A549 (cell line): ENCODE results near the gene MGRN1. TPM values are rescaled to one million over a fixed set of nuclear protein-coding genes. Genes with fewer than 3 reads are reported as not detected.

Experiments
- ATAC-seq, 2 experiments: fragments of 200-7000 bp in 1 of 2; fragments of >200 bp in 1 of 2; cut with Nextera tagmentation in 1 of 2; cut with Tn5 transposase in 1 of 2; 3 replicates each; pipeline versions ENCODE4 v1.8.0 to v1.9.1; 2018 to 2020; ENCODE audit warnings: mild to moderate bottlenecking in 1 of 2, moderate library complexity in 1 of 2
- CTCF ChIA-PET: fragments of 300-600 bp; sonication (Branson Sonifier 250); formaldehyde crosslinking; extraction: SDS; loops from one replicate; lab custom pipeline; 2021; ENCODE audit warnings: antibody characterized with exemption, inconsistent platforms; lab: Yijun Ruan, JAX
- POLR2A ChIA-PET: fragments of 350-600 bp; formaldehyde crosslinking; extraction: SDS; loops from one replicate; lab custom pipeline; 2021; ENCODE audit warnings: antibody characterized with exemption, inconsistent platforms; lab: Yijun Ruan, JAX
- DNase-seq, 2 experiments: peaks; one replicate each; pipeline versions ENCODE4 v3.0.0 to v3.0.0-alpha.2; 2011 to 2016; ENCODE audit warnings: low read depth in 1 of 2, low spot score in 1 of 2
- FAIRE-seq: peaks from 2 replicates; lab custom pipeline; 2011; peaks lifted over from hg19 to GRCh38; lab: Jason Lieb, UNC
- H3K27ac ChIP-seq, 2 experiments: fragments of >200 bp; sonication (Bioruptor Twin); formaldehyde crosslinking; 3 replicates each; pipeline ENCODE4 v1.5.1; 2016 to 2017
- H3K4me1 ChIP-seq: fragments of >200 bp; sonication (Bioruptor Twin); formaldehyde crosslinking; 3 replicates; pipeline ENCODE4 v1.6.1; 2016
- H3K4me2 ChIP-seq: fragments of >200 bp; sonication (Bioruptor Twin); formaldehyde crosslinking; 3 replicates; pipeline ENCODE4 v1.6.1; 2016
- H3K4me3 ChIP-seq: fragments of >200 bp; sonication (Bioruptor Twin); formaldehyde crosslinking; 3 replicates; pipeline ENCODE4 v1.5.1; 2016
- H3K9me3 ChIP-seq: fragments of >200 bp; sonication (Bioruptor Twin); formaldehyde crosslinking; 3 replicates; pipeline ENCODE4 v1.6.1; 2016
- BHLHE40 ChIP-seq: IDR thresholded peaks from 2 replicates; pipeline ENCODE4 v1.6.1; 2012; ENCODE audit warnings: low read depth, low read length, inconsistent platforms
- CBX8 ChIP-seq: fragments of 200-600 bp; sonication (generic); IDR thresholded peaks from 2 replicates; pipeline ENCODE4 v1.6.1; 2016
- CHD2 ChIP-seq: fragments of 150-350 bp; IDR thresholded peaks from 2 replicates; pipeline ENCODE4 v1.6.1; 2014; ENCODE audit warnings: low read length; ENCODE audit not compliant: partially characterized antibody
- EHF ChIP-seq: fragments of 250-450 bp; sonication (Bioruptor Pico); IDR thresholded peaks from 2 replicates; pipeline ENCODE4 v1.5.0; 2020; ENCODE audit warnings: mild to moderate bottlenecking
- FOSB ChIP-seq: fragments of 250-450 bp; sonication (Bioruptor Pico); IDR thresholded peaks from 2 replicates; pipeline ENCODE4 v1.5.0; 2020; ENCODE audit warnings: mild to moderate bottlenecking, moderate library complexity
- HOXB5 ChIP-seq: fragments of 250-450 bp; sonication (Bioruptor Pico); IDR thresholded peaks from 2 replicates; pipeline ENCODE4 v1.5.0; 2020; ENCODE audit warnings: mild to moderate bottlenecking, moderate library complexity
- JUNB ChIP-seq: fragments of >200 bp; sonication (Bioruptor Twin); formaldehyde crosslinking; IDR thresholded peaks from 2 replicates; pipeline ENCODE4 v1.6.1; 2016
- KDM5A ChIP-seq: fragments of 200-600 bp; sonication (generic); IDR thresholded peaks from 2 replicates; pipeline ENCODE4 v1.6.1; 2016; ENCODE audit warnings: antibody characterized with exemption, mild to moderate bottlenecking
- NFE2L2 ChIP-seq: fragments of 150-350 bp; conservative IDR thresholded peaks from 2 replicates; pipeline ENCODE4 v1.6.1; 2014; ENCODE audit warnings: low read length
- NPAS2 ChIP-seq: fragments of 250-450 bp; sonication (Bioruptor Pico); IDR thresholded peaks from 2 replicates; pipeline ENCODE4 v1.8.0; 2022; ENCODE audit warnings: mild to moderate bottlenecking, moderate library complexity, borderline replicate concordance
- PHF8 ChIP-seq: fragments of 200-600 bp; sonication (generic); IDR thresholded peaks from 2 replicates; pipeline ENCODE4 v1.6.1; 2016; ENCODE audit warnings: low read depth, mild to moderate bottlenecking, antibody characterized with exemption, moderate library complexity, borderline replicate concordance
- POLR2A ChIP-seq: IDR thresholded peaks from 2 replicates; pipeline ENCODE4 v1.6.1; 2012; ENCODE audit warnings: mild to moderate bottlenecking, low read length
- RARB ChIP-seq: fragments of 250-450 bp; sonication (Bioruptor Pico); IDR thresholded peaks from 2 replicates; pipeline ENCODE4 v1.8.0; 2021; ENCODE audit warnings: mild to moderate bottlenecking, moderate library complexity
- RNF2 ChIP-seq: fragments of 200-600 bp; sonication (generic); IDR thresholded peaks from 2 replicates; pipeline ENCODE4 v1.6.1; 2016; ENCODE audit warnings: low read depth, mild to moderate bottlenecking, antibody characterized with exemption, moderate library complexity, borderline replicate concordance
- TP53 ChIP-seq: fragments of 250-450 bp; sonication (Bioruptor Pico); IDR thresholded peaks from 2 replicates; pipeline ENCODE4 v1.5.0; 2021; ENCODE audit warnings: mild to moderate bottlenecking, moderate library complexity
- ZFP36 ChIP-seq: fragments of 450-650 bp; IDR thresholded peaks from 2 replicates; pipeline ENCODE4 v1.6.1; 2014; ENCODE audit warnings: borderline replicate concordance; ENCODE audit not compliant: partially characterized antibody
- WGBS: methylation state at CpG from one replicate; pipeline ENCODE4 v1.1.6; 2017; ENCODE audit errors: missing lambda C conversion rate; 5-methylcytosine and 5-hydroxymethylcytosine counted together
- polyA plus RNA-seq, 4 experiments: library from polyadenylated mRNA; depleted of rRNA in 3 of 4; stranded (reverse); fragments of >200 nt; fragmentation: RNase III in 1 of 4; extraction: RNeasy Plus Mini Kit Qiagen cat#74134 plus additional on column Dnase treatment in 1 of 4; gene quantifications; 2 replicates in 3 of 4; 3 replicates in 1 of 4; pipeline ENCODE4 v1.2.3, GENCODE V29; 2011 to 2017
- TF ChIP-seq, protein P1 (sequence below): fragments of >200 bp; sonication (Bioruptor Twin); formaldehyde crosslinking; IDR thresholded peaks from 3 replicates; pipeline ENCODE4 v1.6.1; 2016
- TF ChIP-seq, protein P2 (sequence below): fragments of 450-650 bp; IDR thresholded peaks from 2 replicates; pipeline ENCODE4 v1.6.1; 2014; ENCODE audit warnings: antibody characterized with exemption

MGRN1 gene
- polyA plus RNA-seq, 2 of the 4 experiments (the other 2 are of a cell fraction), result 4.3 to 29.9 TPM

DNA sequence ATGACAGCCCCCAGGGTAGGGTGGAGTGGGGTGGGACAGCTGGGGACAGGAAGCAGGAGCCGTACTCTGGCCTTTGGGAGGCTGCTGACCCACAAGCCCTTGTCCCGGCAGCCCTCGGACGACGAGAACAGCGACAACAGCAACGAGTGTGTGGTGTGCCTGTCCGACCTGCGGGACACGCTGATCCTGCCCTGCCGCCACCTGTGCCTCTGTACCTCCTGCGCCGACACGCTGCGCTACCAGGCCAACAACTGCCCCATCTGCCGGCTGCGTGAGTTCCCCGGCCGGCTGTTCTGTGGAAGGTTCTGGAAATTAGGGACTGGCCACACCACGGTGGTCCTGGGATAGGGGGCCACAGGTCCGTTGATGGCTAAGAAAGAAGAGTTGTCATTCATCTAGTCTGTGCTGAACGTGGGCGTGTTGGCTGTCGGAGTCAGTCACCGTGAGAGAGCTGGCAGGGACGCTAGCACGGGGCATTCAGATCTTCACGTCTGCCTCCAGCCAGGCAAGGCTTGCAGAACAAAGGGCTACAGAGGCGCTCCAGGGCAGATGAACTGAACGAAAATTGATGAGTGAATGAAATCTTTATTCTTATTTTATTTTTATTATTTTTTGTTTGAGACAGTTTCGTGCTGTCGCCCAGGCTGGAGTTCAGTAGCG is 48.9 kb downstream of the MGRN1 start:
- TF ChIP-seq NFE2L2 (no peak), NPAS2 (CRISPR knock-in tag) (no peak), BHLHE40 (no peak)

DNA sequence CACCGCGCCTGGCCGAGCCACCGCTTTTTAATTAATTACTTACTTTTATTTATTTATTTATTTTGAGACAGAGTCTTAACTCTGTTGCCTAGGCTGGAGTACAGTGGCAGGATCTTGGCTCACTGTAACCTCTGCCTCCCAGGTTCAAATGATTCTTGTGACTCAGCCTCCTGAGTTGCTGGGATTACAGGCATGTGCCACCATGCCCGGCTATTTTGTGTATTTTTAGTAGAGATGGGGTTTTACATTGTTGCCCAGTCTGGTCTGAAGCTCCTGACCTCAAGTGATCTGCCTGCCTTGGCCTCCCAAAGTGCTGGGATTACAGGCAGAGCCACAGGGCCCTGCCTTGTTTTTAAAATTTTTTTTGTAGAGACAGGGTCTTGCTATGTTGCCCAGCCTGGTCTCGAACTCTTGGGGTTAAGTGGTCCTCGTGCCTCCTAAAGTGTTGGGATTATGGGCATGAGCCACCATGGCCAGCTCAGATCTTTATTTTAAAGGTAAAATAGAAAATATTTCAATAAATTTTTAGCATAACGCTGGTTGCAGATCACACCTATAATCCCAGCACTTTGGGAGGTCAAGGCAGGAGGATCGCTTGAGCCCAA is 50.4 kb downstream of the MGRN1 start:
- POLR2A ChIA-PET, result no interaction called here
- DNase-seq (no peak), ATAC-seq (no peak), FAIRE-seq (no peak)
- Histone ChIP-seq H3K27ac (no peak overlapping the region), H3K9me3 (no peaks in the 10 kb centered on the region), H3K4me2 (no peak overlapping the region), H3K4me1 (no peaks in the 10 kb centered on the region), H3K4me3 (no peak overlapping the region)
- WGBS, result 89% methylated on average over 9 of the region's 9 CpGs
- CTCF ChIA-PET, result interaction anchor here (1.0 kb wide), 1 partner anchor 24 kb away, joined by 3 read pairs; no protein-coding TSS in a partner anchor
- no peak for TF ChIP-seq ZFP36
- TF ChIP-seq CBX8, result no peak
- TF ChIP-seq POLR2A, result no peak
- no peak for TF ChIP-seq EHF
- TF ChIP-seq CHD2, result no peak
- TF ChIP-seq, protein P1, sequence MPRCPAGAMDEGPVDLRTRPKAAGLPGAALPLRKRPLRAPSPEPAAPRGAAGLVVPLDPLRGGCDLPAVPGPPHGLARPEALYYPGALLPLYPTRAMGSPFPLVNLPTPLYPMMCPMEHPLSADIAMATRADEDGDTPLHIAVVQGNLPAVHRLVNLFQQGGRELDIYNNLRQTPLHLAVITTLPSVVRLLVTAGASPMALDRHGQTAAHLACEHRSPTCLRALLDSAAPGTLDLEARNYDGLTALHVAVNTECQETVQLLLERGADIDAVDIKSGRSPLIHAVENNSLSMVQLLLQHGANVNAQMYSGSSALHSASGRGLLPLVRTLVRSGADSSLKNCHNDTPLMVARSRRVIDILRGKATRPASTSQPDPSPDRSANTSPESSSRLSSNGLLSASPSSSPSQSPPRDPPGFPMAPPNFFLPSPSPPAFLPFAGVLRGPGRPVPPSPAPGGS, result no peak
- TF ChIP-seq HOXB5, result no peak
- no peak for TF ChIP-seq KDM5A
- TF ChIP-seq PHF8, result no peak
- TF ChIP-seq RARB (CRISPR knock-in tag), result no peak
- TF ChIP-seq RNF2, result no peak
- no peak for TF ChIP-seq JUNB
- TF ChIP-seq BHLHE40, result no peak
- no peak for TF ChIP-seq FOSB
- TF ChIP-seq TP53, result no peak

More for the DNA sequence above, 48.9 kb downstream of the MGRN1 start:
- H3K4me3 ChIP-seq, result no peak overlapping the region
- no peak for FAIRE-seq
- no peak for DNase-seq
- no peak for ATAC-seq
- no peaks in the 10 kb centered on the region for H3K9me3 ChIP-seq
- H3K27ac ChIP-seq, result no peak overlapping the region
- no peaks in the 10 kb centered on the region for H3K4me1 ChIP-seq
- no peak overlapping the region for H3K4me2 ChIP-seq
- ChIA-PET POLR2A (no interaction called here), CTCF (interaction anchor here (1.1 kb wide), 1 partner anchor 23 kb away, joined by 3 read pairs; no protein-coding TSS in a partner anchor)
- 96% methylated on average over 26 of the region's 33 CpGs for WGBS

DNA sequence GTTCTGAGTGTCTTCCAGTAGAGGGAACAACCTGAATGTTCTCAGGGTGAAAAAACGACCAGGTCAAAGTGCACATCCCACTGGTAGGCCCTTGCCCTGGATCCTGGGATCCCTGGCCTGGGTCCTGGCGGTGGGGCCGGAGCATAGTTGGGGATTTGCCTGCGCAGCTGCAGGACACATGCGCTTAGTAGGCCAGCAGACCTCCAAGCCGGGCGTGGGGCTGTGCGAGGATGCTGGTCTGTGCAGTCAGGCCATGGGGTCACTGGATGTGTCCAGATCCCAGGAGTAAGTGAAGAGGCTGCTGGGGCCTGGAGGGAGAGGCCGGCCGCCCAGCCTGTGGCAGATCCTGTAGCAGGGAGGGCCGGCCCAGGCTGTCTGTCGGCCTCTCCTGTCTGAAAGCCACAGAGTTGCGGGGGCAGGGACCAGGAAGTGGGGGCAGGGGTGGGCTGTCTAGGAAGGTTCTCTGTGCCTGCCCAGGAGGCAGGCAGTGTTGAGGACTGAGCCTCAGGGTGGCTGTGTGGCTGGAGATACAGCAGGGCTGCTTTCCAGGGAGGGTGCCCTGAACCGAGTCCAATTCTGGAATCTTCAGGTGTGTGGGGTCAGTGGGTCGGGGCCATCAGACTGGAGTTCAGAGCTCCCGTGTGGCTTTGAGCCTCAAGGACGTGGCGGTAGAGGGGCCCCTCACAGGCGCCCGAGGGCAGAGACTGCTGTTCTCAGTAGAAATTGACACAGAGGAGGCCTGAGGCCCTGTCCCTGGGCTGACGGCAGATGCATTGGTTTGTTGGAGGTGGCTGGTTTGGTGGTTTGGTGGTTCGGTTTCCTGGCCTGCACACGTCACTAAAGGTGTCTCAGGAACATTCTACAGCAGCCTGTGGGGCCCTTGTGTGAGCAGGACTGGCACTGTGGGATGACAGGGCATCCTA is 51.5 kb downstream of the MGRN1 start:
- TF ChIP-seq, protein P2, sequence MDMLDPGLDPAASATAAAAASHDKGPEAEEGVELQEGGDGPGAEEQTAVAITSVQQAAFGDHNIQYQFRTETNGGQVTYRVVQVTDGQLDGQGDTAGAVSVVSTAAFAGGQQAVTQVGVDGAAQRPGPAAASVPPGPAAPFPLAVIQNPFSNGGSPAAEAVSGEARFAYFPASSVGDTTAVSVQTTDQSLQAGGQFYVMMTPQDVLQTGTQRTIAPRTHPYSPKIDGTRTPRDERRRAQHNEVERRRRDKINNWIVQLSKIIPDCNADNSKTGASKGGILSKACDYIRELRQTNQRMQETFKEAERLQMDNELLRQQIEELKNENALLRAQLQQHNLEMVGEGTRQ, result no peak
- TF ChIP-seq, all 56 proteins: peak for 0
- H3K9me3 ChIP-seq, result no peaks in the 10 kb centered on the region
- WGBS, result 92% methylated on average over 16 of the region's 23 CpGs
- ChIA-PET POLR2A (no interaction called here), CTCF (interaction anchor here (0.6 to 1.6 kb wide), 3 partner anchors 25 to 48 kb away, joined by 3 read pairs; no protein-coding TSS in a partner anchor)
- DNase-seq (no peak), ATAC-seq (peak; percentile 16 to 18; a peak in 3 of 6 replicates), FAIRE-seq (no peak)
- H3K4me3 ChIP-seq, result no peak overlapping the region
- no peak overlapping the region for H3K27ac ChIP-seq
- no peak overlapping the region for H3K4me2 ChIP-seq
- no peaks in the 10 kb centered on the region for H3K4me1 ChIP-seq
